Neural cell (in vitro differentiated cells): ENCODE data around the gene FGR.

Experiments
- CTCF ChIP-seq: fragments of 450-650 bp; IDR thresholded peaks from 2 replicates; pipeline ENCODE4 v1.5.1; 2014; ENCODE audit warnings: antibody characterized with exemption, mild to moderate bottlenecking, moderate library complexity; ENCODE audit not compliant: poor library complexity, severe bottlenecking
- EP300 ChIP-seq: fragments of 450-650 bp; conservative IDR thresholded peaks from 2 replicates; pipeline ENCODE4 v1.6.1; 2014; ENCODE audit warnings: antibody characterized with exemption, mild to moderate bottlenecking, moderate library complexity; ENCODE audit not compliant: poor library complexity, severe bottlenecking
- EZH2 ChIP-seq: fragments of 200-600, 300-800 bp; shearing (Covaris generic), sonication (generic); IDR thresholded peaks from 2 replicates; pipeline ENCODE4 v1.6.1; 2014; ENCODE audit warnings: antibody characterized with exemption, low read length, borderline replicate concordance, mild to moderate bottlenecking; ENCODE audit not compliant: insufficient read depth, poor library complexity, severe bottlenecking
- POLR2AphosphoS5 ChIP-seq: IDR thresholded peaks from 2 replicates; pipeline ENCODE4 v1.6.1; 2012
- REST ChIP-seq: IDR thresholded peaks from 2 replicates; pipeline ENCODE4 v1.6.1; 2012; ENCODE audit warnings: borderline replicate concordance

GRCh38 chr1:27575840-27576331 is 59.1 kb downstream of the FGR start:
- TF ChIP-seq REST (no peak), CTCF (no peak), POLR2AphosphoS5 (no peak), EZH2 (no peak), EP300 (no peak)
